GM13977 (cell line): ENCODE results near the gene UBE2K.

Source experiments
- DNase-seq: peaks from one replicate; pipeline ENCODE4 v3.0.0; 2012; ENCODE audit warnings: low spot score
- CTCF ChIP-seq: IDR thresholded peaks from 2 replicates; pipeline ENCODE4 v1.5.1; 2012; ENCODE audit warnings: mild to moderate bottlenecking, control low read depth; ENCODE audit not compliant: insufficient read depth; ENCODE audit errors: extremely low read depth, missing control alignments
- in situ Hi-C: fragments of 300-500 bp; cut with MboI; formaldehyde crosslinking; loops from one replicate; pipeline ENCODE4 v1.12.0; 2022; ENCODE audit warnings: low sequenced_read_pairs, low pct_unique_long_range_greater_than_20kb, mixed read lengths, inconsistent platforms; ENCODE audit not compliant: unreplicated experiment

UBE2K gene

GRCh38 chr4:39821951-39822350 lies 124.0 kb downstream of the UBE2K start:
- in situ Hi-C loops, result no loop called here
- no peak for DNase-seq
- TF ChIP-seq CTCF, result no peak

GRCh38 chr4:39822662-39823061 lies 124.7 kb downstream of the UBE2K start:
- no peak for TF ChIP-seq CTCF
- no peak for DNase-seq
- in situ Hi-C loops, result no loop called here

- no peak for DNase-seq
- TF ChIP-seq CTCF, result no peak
Measured at GRCh38 chr4:39823191-39823590, 125.3 kb downstream of the UBE2K start.

GRCh38 chr4:39825090-39825489 lies 127.2 kb downstream of the UBE2K start:
- no peak for DNase-seq
- TF ChIP-seq CTCF, result no peak
- in situ Hi-C loops, result no loop called here

More at GRCh38 chr4:39823191-39823590, 125.3 kb downstream of the UBE2K start:
- in situ Hi-C loops, result no loop called here

- in situ Hi-C loops, result no loop called here
- no peak for TF ChIP-seq CTCF
- no peak for DNase-seq
Measured at GRCh38 chr4:39825741-39826231, 127.8 kb downstream of the UBE2K start.
